Dendritic cell treated with granulocyte-macrophage colony-stimulating factor and Interleukin-4, amounts not matched to agents 40 ng/mL and 50 ng/mL, for 4 days (primary cell): ENCODE measurements around the gene HOXC9.

Experiments
- H3K27ac Mint-ChIP-seq: one replicate; pipeline ENCODE4 v1.8.0; 2022; ENCODE audit warnings: mild to moderate bottlenecking, mixed read lengths
- H3K27me3 Mint-ChIP-seq: one replicate; pipeline ENCODE4 v1.8.0; 2022; ENCODE audit warnings: mild to moderate bottlenecking, mixed read lengths
- H3K36me3 Mint-ChIP-seq: one replicate; pipeline ENCODE4 v1.8.0; 2022; ENCODE audit warnings: low read depth, mixed read lengths
- H3K4me1 Mint-ChIP-seq: one replicate; pipeline ENCODE4 v1.8.0; 2022; ENCODE audit warnings: low read depth, mixed read lengths
- H3K4me3 Mint-ChIP-seq: one replicate; pipeline ENCODE4 v1.8.0; 2022; ENCODE audit warnings: mild to moderate bottlenecking, moderate library complexity, mixed read lengths
- H3K9me3 Mint-ChIP-seq: one replicate; pipeline ENCODE4 v1.8.0; 2022; ENCODE audit warnings: mixed read lengths
- intact Hi-C: fragments of 100-400 bp; cut with micrococcal nuclease; formaldehyde crosslinking; loops from one replicate; pipeline ENCODE4 v1.15.0; 2022

Gene HOXC9

GRCh38 chr12:54012631-54013409 is 12.9 kb downstream of the HOXC9 start:
- Mint-ChIP-seq H3K9me3 (no peaks in the 10 kb centered on the region), H3K4me1 (peaks cover 34% of the 10 kb centered on the region), H3K36me3 (no peaks in the 10 kb centered on the region), H3K27me3 (peaks cover 93% of the 10 kb centered on the region), H3K4me3 (no peak overlapping the region), H3K27ac (no peak overlapping the region)
- intact Hi-C loops: loop anchor here (5.0 kb wide), 1 partner anchor 124 kb away; no protein-coding TSS in a partner anchor

GRCh38 chr12:54014377-54015017 is 14.5 kb downstream of the HOXC9 start:
- Mint-ChIP-seq H3K27me3 (peaks cover 94% of the 10 kb centered on the region), H3K9me3 (no peaks in the 10 kb centered on the region), H3K36me3 (no peaks in the 10 kb centered on the region), H3K27ac (no peak overlapping the region), H3K4me1 (peaks cover 36% of the 10 kb centered on the region), H3K4me3 (peak overlapping the region; percentile 27)
- intact Hi-C loops: loop anchor here (5.0 kb wide), 1 partner anchor 123 kb away; no protein-coding TSS in a partner anchor

DNA sequence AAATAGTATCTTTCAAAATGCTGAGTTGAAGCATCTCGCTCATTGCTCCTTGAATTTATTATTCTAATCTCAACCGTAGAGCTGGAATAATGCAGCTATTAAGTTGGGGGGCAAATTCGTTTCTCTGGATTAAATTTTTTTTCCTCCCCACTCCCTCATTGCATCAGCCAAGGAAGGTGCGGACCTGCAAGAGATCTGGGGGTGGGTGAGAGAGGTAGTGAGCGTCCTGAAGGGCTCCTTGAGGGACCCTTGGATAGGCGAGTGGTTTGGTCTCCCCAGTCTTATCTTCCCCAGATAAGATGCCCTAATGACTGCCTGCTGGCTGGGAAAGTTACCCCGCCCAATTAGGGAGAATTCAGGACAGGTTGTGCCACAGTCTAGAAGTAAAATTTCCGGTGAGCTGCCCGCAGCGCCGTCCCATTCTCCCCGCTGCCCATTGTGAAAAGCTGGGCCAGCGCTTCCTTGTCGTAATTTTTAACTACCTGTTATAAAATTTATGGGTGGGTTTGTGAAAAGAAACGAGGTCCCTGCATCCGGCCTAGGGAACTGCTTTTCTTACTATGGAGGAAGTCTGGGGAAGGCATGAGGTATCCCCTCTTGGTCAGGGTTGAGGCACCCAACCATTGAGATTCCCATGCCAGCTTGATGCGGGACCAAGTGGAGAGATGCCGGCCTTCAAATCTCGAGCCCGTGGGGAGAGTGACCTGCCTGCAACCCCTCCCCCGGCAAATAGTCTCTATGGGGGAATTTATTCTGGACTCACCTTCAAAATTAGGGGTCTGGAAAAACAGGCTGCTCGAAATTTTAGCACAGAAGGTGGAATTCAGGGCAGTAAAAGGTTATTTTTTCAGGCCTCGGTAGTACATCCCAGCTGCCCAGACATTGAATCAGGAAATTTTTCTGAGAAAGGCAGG is 15.3 kb downstream of the HOXC9 start:
- peaks cover 94% of the 10 kb centered on the region for H3K27me3 Mint-ChIP-seq
- H3K36me3 Mint-ChIP-seq: no peaks in the 10 kb centered on the region
- H3K4me3 Mint-ChIP-seq: no peak overlapping the region
- intact Hi-C loops: no loop called here
- peaks cover 38% of the 10 kb centered on the region for H3K4me1 Mint-ChIP-seq
- H3K9me3 Mint-ChIP-seq: no peaks in the 10 kb centered on the region
- H3K27ac Mint-ChIP-seq: no peak overlapping the region

- H3K4me3 Mint-ChIP-seq: no peak overlapping the region
- H3K27ac Mint-ChIP-seq: no peak overlapping the region
- H3K27me3 Mint-ChIP-seq: peaks cover 95% of the 10 kb centered on the region
- H3K9me3 Mint-ChIP-seq: no peaks in the 10 kb centered on the region
- H3K4me1 Mint-ChIP-seq: peaks cover 36% of the 10 kb centered on the region
- intact Hi-C loops: no loop called here
- no peaks in the 10 kb centered on the region for H3K36me3 Mint-ChIP-seq
These were observed 16.1 kb downstream of the HOXC9 start for GRCh38 chr12:54016051-54016450.

- H3K4me3 Mint-ChIP-seq: no peak overlapping the region
- intact Hi-C loops: no loop called here
- H3K27me3 Mint-ChIP-seq: peaks cover 95% of the 10 kb centered on the region
- no peaks in the 10 kb centered on the region for H3K36me3 Mint-ChIP-seq
- peaks cover 31% of the 10 kb centered on the region for H3K4me1 Mint-ChIP-seq
- H3K27ac Mint-ChIP-seq: no peak overlapping the region
- H3K9me3 Mint-ChIP-seq: no peaks in the 10 kb centered on the region
These were observed 16.6 kb downstream of the HOXC9 start for GRCh38 chr12:54016478-54016964.

- intact Hi-C loops: no loop called here
- Mint-ChIP-seq H3K4me1 (peaks cover 29% of the 10 kb centered on the region), H3K9me3 (no peaks in the 10 kb centered on the region), H3K27ac (peak overlapping the region; percentile 57), H3K36me3 (no peaks in the 10 kb centered on the region), H3K4me3 (peak overlapping the region; percentile 62), H3K27me3 (peaks cover 96% of the 10 kb centered on the region)
These were observed 17.2 kb downstream of the HOXC9 start for GRCh38 chr12:54017027-54017788.

GRCh38 chr12:54017878-54018467 is 18.0 kb downstream of the HOXC9 start:
- H3K9me3 Mint-ChIP-seq: no peaks in the 10 kb centered on the region
- peak overlapping the region; percentile 62 for H3K4me3 Mint-ChIP-seq
- peak overlapping the region; percentile 57 for H3K27ac Mint-ChIP-seq
- intact Hi-C loops: no loop called here
- H3K36me3 Mint-ChIP-seq: no peaks in the 10 kb centered on the region
- peaks cover 97% of the 10 kb centered on the region for H3K27me3 Mint-ChIP-seq
- peaks cover 29% of the 10 kb centered on the region for H3K4me1 Mint-ChIP-seq

GRCh38 chr12:54018468-54018984 is 18.6 kb downstream of the HOXC9 start:
- Mint-ChIP-seq H3K27ac (peak overlapping the region; percentile 57), H3K27me3 (peaks cover 97% of the 10 kb centered on the region), H3K4me1 (peaks cover 29% of the 10 kb centered on the region), H3K4me3 (peak overlapping the region; percentile 13), H3K9me3 (no peaks in the 10 kb centered on the region), H3K36me3 (no peaks in the 10 kb centered on the region)
- intact Hi-C loops: no loop called here

- Mint-ChIP-seq H3K4me1 (peaks cover 26% of the 10 kb centered on the region), H3K4me3 (no peak overlapping the region)
These were observed 19.3 kb downstream of the HOXC9 start for GRCh38 chr12:54019091-54019811.

GRCh38 chr12:54019924-54020590 is 20.1 kb downstream of the HOXC9 start:
- H3K27me3 Mint-ChIP-seq: peaks cover 96% of the 10 kb centered on the region
- H3K9me3 Mint-ChIP-seq: no peaks in the 10 kb centered on the region
- no peak overlapping the region for H3K27ac Mint-ChIP-seq
- H3K36me3 Mint-ChIP-seq: no peaks in the 10 kb centered on the region
- intact Hi-C loops: no loop called here
- H3K4me3 Mint-ChIP-seq: no peak overlapping the region
- peaks cover 22% of the 10 kb centered on the region for H3K4me1 Mint-ChIP-seq

More at GRCh38 chr12:54019091-54019811, 19.3 kb downstream of the HOXC9 start:
- no peak overlapping the region for H3K27ac Mint-ChIP-seq
- peaks cover 96% of the 10 kb centered on the region for H3K27me3 Mint-ChIP-seq
- no peaks in the 10 kb centered on the region for H3K9me3 Mint-ChIP-seq
- intact Hi-C loops: no loop called here
- H3K36me3 Mint-ChIP-seq: no peaks in the 10 kb centered on the region

DNA sequence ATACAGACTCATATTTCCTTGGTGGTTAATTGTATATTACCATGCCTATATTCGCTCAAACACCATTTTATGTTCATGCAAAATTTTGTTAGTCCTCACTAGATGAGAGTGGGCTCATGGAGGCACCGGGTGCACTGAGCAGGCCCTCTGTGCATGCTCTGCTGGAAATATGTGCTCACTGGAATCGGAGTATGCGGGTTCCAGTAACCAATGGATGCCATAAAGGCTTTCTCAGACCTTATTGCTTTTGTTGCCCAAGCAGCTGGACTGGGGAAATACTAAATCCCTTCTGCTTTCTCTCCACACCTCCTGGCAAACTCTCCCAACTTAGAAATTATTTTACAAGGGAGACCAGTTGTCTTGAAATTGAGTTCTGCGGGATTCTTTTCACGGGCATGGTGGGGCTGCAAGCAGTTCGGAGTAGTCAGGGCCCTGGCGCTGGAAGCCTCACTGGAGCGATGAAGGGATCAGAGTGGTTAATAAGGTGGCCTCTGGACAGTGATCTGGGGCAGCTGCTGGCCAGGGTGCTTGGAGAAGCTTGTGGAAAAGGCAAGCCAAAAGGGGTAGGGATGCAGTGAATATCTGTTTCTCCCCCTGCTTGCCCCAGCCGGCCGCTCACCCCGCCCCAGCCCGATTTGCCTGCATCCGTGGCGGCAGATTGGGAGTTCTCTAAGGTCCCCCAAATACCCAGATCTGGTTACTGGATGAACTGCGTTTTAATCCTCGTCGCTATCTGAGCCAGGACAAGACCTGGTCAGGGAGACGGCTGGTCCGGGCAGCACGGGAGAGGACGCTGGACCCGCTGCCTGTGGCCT is 20.8 kb downstream of the HOXC9 start:
- Mint-ChIP-seq H3K27me3 (peaks cover 93% of the 10 kb centered on the region), H3K9me3 (no peaks in the 10 kb centered on the region), H3K4me1 (peaks cover 22% of the 10 kb centered on the region), H3K36me3 (no peaks in the 10 kb centered on the region), H3K4me3 (no peak overlapping the region), H3K27ac (no peak overlapping the region)
- intact Hi-C loops: no loop called here
